GM20431 (cell line): ENCODE measurements around the gene SERPINA7.
"Not testable (repeated sequence)": the region's sequence is repeated elsewhere in the genome, so short reads cannot be mapped to it uniquely, and the experiment has no call there.

Source experiments
- in situ Hi-C: fragments of 300-500 bp; cut with MseI, MboI; formaldehyde crosslinking; loops from one replicate; pipeline ENCODE4 v1.15.0; 2020; ENCODE audit warnings: low sequenced_read_pairs; ENCODE audit not compliant: unreplicated experiment

SERPINA7 gene, protein sequence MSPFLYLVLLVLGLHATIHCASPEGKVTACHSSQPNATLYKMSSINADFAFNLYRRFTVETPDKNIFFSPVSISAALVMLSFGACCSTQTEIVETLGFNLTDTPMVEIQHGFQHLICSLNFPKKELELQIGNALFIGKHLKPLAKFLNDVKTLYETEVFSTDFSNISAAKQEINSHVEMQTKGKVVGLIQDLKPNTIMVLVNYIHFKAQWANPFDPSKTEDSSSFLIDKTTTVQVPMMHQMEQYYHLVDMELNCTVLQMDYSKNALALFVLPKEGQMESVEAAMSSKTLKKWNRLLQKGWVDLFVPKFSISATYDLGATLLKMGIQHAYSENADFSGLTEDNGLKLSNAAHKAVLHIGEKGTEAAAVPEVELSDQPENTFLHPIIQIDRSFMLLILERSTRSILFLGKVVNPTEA

DNA sequence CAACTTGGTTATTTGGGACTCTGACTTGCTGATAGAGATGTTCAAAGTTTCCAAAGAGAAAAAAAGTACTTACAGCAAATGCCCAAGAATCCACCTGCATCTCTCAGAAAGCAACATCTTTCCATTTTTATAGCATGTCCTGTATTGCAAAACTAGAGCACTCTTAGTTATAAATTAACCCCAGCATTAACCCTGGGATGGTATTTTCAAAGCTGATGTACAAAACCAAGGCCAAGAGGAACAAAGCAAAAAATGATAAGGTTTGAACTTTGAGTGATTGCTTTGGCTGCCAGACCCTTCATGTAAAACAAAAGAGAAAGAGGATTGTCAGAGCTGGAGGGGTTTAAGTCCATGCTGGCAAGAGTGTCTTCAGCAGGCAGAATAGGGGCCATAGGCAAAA lies at the start of gene SERPINA7:
TSS of gene SERPINA7 (minus strand) at position 103 of the 400 bp plus-strand sequence. CDS start 1,669 bp downstream, outside the sequence.
- in situ Hi-C loops, result no loop called here

- in situ Hi-C loops, result no loop called here
Observed at GRCh38 chrX:106069048-106069447, 30.5 kb upstream of the SERPINA7 start.

GRCh38 chrX:106050054-106050453 lies 11.5 kb upstream of the SERPINA7 start:
- in situ Hi-C loops, result no loop called here

- in situ Hi-C loops, result no loop called here
Observed at GRCh38 chrX:106042296-106042695, 3.8 kb upstream of the SERPINA7 start.

DNA sequence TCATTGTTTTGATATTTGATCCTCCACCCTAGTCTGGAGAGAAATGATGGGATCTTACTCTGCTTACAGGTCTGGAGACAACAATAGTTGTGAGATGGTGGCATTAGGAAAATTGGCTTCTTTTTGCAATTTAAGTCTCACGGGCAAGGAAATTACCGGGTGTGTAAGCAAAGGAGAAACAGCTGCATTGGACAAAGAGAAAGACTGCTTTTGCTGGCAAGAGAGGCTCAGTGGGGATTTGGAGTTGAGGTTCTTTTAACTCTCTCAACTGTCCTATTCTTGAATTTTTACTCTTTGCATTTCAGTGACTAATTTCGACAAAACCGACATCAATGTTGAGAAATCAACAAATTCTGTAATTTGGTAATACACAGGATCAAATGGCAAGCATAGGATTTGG lies 2.3 kb upstream of the SERPINA7 start:
- in situ Hi-C loops, result no loop called here

- in situ Hi-C loops, result no loop called here
Observed at GRCh38 chrX:106039920-106040319, 1.4 kb upstream of the SERPINA7 start.

- in situ Hi-C loops, result no loop called here
Observed at GRCh38 chrX:106037835-106038473, 573 bp downstream of the SERPINA7 start.

- in situ Hi-C loops, result no loop called here
Observed at GRCh38 chrX:106036716-106037115, 1.8 kb downstream of the SERPINA7 start.

DNA sequence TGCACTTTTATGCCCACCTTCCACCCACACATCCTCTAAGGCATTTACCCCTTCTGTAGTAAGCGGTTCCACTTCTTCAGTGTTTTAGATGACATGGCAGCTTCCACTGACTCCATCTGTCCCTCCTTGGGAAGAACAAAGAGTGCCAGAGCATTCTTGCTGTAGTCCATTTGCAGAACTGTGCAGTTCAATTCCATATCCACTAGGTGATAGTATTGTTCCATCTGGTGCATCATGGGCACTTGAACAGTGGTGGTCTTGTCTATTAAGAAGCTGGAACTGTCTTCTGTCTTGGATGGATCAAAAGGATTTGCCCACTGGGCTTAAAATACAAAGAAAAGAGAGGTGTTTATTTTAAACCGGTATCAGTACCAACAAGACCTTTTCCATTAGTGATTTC lies 3.5 kb downstream of the SERPINA7 start:
- in situ Hi-C loops, result no loop called here

DNA sequence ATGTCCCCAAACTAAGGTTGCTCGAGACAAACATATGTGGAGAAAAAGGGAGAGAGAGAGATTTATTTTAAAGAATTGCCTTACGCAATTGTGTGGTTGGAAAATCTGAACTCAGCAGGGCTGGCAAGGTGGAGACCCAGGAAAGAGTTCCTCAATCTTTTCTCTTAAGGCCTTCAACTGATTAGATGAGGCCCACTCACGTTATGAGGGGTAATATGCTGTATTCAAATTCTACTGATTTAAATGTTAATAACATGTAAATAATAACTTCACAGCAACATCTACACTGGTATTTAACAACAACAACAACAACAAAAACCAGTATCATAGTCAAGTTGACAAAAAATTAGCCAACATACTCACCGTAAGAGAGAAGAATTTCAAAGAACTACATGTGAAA lies 14.6 kb downstream of the SERPINA7 start:
- in situ Hi-C loops, result no loop called here

DNA sequence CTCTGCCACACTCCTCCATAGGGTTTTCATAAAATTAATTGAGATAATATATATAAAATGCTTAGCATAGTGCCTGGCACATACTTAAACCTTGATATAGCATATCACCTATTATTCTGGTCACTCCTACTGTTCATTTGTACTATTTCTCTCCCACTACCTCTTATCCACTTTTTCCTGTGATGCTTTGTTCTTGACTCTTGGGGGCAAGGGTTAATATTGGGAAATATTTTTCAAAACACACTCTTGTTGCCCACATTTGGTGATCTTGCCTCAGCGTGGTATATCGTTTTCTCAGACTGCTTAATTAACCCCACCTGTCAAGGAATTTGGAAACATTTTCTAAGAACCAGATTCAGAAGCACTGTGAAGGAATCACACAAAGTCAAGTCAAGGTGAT lies 16.3 kb downstream of the SERPINA7 start:
- in situ Hi-C loops, result no loop called here

- in situ Hi-C loops, result no loop called here
Observed at GRCh38 chrX:106014119-106014775, 24.3 kb downstream of the SERPINA7 start.

- in situ Hi-C loops, result no loop called here
Observed at GRCh38 chrX:106009145-106009544, 29.4 kb downstream of the SERPINA7 start.

DNA sequence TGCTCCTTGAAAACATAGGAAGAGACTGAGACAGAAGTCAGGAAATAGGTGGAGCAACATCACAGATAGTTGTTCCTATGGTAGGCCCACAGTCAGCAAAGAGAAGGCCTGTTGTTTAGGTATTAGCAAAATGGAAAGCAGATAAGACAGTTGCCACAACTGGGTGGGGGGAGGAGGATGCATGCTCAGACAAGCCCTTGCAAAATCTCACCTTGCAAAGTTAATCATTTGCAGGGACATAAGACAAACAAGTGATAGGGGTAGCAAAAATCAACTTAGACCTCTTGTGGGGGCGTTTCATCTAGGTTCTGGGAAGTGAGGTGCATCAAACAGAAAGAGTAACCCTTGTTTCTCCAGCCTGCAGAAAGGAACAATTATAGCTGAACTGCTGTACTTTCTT lies 30.7 kb downstream of the SERPINA7 start:
- in situ Hi-C loops, result no loop called here

- in situ Hi-C loops, result no loop called here
Observed at GRCh38 chrX:106005684-106006083, 32.8 kb downstream of the SERPINA7 start.

DNA sequence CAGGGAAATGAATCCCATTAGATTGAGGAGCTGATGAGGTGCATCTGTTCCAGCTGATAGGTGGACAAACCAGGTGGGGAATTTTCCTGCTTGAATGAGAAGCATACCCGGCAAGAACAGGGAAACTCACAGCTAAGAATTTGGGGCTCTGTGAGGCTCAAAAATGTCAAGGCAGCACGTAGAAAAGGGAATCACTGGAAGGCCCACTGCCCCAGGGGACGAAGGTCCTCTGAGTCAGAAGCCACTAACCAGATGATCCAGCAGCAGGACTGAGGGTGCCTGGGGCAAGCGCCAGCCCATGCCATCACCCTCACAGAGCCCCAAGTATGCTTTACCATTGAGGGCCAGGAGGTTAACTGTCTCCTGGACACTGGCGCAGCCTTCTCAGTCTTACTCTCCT lies 37.9 kb downstream of the SERPINA7 start:
- in situ Hi-C loops, result not testable (repeated sequence)

GRCh38 chrX:106000203-106000602 lies 38.3 kb downstream of the SERPINA7 start:
- in situ Hi-C loops, result no loop called here

DNA sequence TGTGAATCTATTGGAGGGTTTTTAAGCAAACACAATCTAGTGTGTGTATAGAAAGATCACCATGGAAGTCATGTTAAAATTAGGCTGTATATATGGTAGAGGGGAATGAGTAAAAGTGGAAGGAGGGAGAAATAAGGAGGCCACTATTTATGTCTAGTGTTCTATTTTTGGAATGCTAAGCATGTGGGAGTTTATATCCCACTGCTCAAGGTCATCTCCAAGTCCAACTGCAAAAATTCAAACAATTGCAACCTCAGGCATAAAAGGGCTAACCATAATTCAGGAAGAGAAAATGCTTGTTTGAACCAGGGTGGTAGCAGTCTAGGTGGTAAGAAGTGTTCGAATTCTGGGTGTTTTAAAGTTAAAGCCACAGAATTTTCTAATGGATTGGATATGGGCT lies 39.2 kb downstream of the SERPINA7 start:
- in situ Hi-C loops, result no loop called here

GRCh38 chrX:105988487-105988886 lies 50.0 kb downstream of the SERPINA7 start:
- in situ Hi-C loops, result not testable (repeated sequence)
